HL-60/S4 treated with retinoic acid at 250 ng/mL for 4 days and 3 days (cell line): ENCODE results near the gene HOXD1.

ENCODE experiments used
- in situ Hi-C: fragments of 300-500 bp; cut with MboI; formaldehyde crosslinking; loops from 2 replicates; pipeline ENCODE4 v1.7.0; 2022; ENCODE audit warnings: low sequenced_read_pairs

The HOXD1 gene

DNA sequence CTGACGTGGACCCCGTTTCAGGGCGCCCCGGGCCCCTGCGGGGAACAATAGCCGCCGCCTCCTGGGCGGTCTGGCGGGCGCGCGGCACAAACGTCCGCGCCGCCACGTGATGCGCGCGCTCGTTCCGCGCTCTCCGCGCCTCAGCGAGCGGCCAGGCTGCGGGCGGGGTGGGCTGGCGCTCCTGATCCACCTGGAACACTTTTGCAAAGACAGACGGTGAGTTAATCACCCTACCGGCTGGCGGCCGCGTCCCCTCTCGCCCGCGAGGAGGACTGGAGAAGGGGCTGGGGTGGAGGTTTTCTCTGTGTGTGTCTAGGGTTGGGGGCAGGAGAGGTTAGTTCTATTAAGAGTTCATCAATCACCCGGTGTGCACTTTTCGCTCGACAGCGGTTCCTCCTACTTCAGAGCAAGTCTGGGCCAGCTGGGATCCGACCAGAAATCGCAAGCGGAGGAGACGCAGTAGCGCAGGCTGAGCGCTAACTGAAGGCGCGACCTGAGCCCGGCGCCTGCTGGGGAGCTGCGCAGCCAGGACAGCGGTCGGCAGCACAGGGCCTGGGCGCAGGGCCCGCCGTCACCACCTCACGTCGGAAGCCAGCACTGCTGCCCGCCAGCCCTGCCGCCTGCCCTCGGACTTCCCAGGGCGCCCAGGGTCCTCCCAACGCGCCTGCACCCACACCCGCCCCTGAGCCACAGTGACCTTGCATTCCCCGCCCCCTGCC lies 10.3 kb upstream of the HOXD1 start:
- in situ Hi-C loops = no loop called here

DNA sequence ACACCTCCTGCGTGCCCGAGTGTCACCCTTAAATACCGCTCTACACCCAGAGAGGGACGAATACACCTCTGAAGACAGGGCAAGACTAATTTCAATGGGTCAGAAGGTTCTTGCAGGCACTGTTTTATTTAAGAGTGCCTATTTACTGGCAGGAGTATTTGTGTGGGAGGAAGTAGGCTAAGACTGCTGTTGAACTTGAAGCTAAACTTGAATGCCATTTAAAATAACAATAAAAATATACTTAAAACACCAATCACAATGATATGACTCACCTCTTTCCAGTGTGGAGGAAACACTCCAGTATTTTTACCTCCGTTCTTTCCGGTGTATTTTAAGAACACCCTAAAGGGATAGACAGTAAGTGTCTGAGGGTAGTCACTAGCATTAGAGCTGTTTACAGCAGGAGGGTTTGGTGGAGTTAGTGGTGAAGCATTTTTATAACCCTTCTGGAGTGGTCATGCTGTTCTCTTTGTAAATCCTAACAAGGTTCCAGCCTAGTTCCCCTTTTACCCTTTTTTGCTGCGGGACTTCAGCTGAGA lies 9.6 kb upstream of the HOXD1 start:
- in situ Hi-C loops = no loop called here

DNA sequence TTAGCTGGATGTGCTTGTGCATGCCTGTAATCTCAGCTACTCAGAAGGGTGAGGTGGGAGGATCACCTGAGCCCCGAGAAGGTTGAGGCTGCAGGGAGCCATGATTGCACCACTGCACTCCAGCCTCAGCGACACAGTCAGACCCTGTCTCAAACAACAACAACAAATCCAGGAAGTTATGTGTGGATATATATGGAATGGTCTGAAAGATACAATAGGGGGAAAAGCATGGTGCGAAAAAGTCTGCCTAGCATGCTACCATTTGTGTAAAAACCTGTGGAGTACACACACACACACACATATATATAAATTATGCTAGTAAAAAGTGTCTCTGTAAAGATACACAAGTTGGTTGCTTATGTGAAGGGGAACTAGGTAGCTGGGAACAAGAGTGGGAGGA lies 6.9 kb upstream of the HOXD1 start:
- in situ Hi-C loops = no loop called here

DNA sequence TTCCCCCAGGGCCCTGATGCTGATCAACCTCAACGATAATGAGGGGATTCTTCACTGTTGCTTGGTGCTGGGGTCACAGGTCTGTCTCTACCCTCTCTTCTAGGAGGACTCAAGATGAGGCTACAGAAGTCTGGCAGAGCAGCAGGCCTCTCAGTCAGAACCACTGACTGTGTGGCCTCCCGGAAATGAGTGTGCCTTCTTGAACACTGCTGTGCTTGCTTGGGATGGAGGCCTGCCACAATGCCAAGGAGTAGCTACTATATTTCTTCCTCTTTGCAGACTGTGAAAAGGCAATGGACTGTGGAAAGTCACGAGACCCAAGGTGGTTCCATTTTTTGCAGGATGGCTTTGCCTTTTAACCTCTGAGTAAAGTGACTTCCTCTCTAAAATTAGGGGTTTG lies 5.8 kb upstream of the HOXD1 start:
- in situ Hi-C loops = no loop called here

DNA sequence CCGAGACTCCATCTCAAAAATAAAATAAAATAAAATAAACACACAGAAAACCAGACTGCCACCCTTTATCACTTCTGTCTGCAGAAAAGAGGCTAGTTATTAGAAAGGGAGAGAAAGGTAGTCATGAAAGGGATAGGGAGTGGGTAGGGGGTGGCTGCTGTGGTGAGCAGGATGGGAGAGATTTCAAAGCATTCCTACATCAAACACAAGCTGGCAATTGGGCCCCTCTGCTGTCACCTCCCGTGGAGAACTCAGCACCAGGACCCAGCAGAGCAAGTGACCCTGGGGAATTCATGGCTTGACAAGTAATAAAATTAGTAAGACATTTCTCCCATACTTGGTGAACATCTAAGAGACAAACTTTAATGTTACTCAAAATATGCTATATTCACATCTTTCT lies 3.7 kb upstream of the HOXD1 start:
- in situ Hi-C loops = no loop called here

DNA sequence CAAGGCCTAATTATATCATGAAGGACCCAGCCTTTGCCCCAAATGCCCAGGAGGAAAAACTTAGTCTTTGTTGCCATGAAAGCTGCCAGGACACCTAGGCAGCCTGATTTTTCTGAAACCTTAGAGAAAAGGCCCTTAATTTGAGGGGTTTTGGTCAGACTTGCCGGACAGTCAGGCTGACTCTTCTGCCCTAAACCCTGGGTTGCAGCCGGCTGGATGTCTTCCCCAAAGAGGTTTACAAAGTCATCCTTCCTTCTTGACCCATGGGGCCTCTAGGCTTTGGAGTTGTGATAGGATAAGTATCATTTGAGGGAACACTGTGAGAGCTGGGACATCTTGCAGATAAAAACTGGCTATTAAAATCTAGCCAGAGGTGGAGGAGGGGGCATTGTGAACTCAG lies 2.4 kb upstream of the HOXD1 start:
- in situ Hi-C loops = no loop called here

DNA sequence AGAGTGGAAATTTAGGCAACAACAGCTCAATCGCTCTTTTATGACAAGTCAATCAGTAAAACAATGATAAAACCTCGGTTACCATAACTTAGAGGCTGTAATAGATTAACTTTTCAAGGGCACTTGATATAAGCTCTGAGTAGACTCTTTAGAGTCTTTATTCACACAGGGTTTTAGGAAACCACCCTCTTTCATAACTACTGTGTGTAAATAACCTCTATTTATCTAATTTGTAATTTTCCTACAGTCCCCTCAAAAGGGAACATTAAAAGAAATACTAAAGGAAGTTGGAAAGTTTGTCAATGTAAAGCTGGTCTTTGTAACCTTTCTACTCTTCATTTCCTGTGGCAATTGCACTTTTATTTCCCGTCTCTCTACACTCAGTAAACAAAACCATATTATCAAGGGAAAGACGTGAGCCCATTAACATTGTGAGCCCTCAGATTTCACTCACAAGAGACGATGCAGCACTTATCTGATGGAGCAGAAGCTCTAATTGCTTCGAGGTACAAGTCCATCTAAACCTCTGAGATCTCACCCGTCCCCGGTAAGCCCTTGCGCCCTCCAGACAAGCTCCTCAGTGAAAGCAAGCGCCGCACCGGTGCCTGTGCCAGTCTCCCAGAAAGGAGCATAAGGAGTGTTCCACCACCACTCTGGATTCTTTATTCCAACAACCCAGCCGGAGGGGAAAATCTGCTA lies 1.1 kb upstream of the HOXD1 start:
- in situ Hi-C loops = no loop called here

DNA sequence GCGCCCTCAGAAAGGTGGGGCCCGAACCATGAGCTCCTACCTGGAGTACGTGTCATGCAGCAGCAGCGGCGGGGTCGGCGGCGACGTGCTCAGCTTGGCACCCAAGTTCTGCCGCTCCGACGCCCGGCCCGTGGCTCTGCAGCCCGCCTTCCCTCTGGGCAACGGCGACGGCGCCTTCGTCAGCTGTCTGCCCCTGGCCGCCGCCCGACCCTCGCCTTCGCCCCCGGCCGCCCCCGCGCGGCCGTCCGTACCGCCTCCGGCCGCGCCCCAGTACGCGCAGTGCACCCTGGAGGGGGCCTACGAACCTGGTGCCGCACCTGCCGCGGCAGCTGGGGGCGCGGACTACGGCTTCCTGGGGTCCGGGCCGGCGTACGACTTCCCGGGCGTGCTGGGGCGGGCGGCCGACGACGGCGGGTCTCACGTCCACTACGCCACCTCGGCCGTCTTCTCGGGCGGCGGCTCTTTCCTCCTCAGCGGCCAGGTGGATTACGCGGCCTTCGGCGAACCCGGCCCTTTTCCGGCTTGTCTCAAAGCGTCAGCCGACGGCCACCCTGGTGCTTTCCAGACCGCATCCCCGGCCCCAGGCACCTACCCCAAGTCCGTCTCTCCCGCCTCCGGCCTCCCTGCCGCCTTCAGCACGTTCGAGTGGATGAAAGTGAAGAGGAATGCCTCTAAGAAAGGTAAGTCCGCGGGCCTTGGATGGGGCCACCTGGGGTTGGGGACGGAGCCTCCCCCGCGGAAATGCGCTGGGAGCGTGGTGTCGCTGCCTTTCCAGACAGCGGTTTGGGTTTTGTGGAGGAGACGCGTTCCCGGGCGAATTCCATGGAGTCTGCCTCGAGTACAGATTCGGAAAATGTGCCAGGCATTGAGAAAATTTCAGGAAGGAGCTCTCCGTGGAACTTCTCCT lies 559 bp downstream of the HOXD1 start:
- in situ Hi-C loops = no loop called here

DNA sequence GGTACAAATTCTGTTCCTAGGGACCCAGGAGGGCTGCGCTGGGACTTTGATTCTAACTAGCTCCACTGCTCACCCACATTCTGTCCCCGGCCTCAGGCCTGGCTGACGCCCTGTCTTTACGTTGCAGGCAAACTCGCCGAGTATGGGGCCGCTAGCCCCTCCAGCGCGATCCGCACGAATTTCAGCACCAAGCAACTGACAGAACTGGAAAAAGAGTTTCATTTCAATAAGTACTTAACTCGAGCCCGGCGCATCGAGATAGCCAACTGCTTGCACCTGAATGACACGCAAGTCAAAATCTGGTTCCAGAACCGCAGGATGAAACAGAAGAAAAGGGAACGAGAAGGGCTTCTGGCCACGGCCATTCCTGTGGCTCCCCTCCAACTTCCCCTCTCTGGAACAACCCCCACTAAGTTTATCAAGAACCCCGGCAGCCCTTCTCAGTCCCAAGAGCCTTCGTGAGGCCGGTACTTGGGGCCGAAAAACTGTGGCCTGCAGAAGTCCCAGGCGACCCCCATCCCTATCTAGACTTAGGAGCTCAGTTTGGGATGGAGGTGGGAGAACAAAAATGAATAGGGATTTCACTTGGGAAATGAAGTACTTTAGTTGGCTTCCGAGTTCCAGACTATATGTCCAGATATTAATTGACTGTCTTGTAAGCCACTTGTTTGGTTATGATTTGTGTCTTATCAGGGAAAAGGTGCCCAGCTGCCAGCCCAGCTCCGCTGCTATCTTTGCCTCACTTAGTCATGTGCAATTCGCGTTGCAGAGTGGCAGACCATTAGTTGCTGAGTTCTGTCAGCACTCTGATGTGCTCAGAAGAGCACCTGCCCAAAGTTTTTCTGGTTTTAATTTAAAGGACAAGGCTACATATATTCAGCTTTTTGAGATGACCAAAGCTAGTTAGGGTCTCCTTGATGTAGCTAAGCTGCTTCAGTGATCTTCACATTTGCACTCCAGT lies 1.5 kb downstream of the HOXD1 start:
- in situ Hi-C loops = no loop called here

DNA sequence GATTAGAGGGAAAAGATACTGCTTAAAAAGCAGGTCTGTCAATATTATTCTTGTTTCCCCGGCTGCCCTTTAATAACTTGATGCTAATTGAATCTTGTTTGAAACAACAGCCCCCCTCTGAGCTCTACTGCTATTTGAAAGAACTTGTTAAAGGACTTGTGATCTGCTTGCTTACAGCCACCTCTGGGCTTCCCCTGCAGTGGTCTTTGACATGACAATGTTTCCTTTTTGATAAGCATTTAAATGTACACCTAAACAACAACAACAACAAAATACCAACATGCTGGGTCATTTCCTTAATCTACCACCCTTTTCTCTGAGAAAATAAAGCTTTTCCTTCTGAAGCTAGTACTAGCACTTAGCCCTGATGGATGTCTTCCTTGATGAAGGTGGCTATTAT lies 3.9 kb downstream of the HOXD1 start:
- in situ Hi-C loops = no loop called here

DNA sequence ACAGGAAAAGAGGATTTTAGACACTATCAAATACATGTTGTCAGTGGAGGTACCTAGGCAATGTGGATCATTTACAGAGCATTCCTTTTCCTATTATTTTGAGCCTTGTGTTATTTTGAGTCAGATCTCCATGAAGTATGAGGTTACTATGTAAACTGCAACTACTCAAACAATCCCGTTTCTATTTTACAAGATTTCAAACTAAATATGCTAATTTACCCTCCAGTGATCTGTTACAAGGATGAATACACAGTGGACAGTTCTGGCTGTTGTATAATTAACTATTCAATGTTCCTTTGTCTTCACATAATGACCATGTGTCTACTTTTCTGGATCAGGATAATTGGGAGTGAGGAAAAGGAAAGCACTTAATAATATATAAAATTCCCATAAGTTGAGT lies 4.6 kb downstream of the HOXD1 start:
- in situ Hi-C loops = no loop called here

DNA sequence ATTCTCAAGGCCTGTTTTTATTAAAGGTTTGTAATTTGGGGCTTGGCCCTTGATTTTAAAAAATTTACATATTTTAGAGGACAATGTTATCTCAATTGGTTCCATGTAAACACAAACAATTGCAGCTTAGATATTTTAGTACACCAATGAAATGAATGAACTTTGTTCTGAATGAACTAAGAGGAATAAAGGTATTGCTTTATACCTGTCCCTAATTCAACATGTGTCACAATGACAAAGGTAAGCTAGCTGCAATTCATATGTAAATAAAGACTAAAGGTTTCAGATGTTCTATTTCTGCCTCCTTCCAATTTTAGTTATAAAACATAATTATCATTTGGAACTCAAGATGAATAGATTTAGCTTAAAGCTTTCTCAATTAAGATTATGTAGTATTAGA lies 11.4 kb downstream of the HOXD1 start:
- in situ Hi-C loops = no loop called here

DNA sequence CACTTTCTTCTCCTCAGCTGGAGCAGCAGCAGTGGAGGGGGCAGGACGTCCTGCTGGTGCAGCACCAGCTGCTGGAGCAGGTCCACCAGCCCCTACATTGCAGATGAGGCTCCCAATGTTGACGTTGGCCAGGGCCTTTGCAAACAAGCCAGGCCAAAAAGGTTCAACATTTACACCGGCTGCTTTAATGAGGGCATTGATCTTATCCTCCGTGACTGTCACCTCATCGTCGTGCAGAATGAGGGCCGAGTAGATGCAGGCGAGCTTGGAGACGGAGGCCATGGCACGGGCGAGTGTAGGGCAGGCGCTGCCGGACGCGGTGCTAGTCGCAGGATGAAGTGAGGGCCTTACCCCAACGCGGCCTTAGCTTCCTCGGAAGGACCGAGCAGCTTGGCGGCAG lies 12.5 kb downstream of the HOXD1 start:
- in situ Hi-C loops = no loop called here

DNA sequence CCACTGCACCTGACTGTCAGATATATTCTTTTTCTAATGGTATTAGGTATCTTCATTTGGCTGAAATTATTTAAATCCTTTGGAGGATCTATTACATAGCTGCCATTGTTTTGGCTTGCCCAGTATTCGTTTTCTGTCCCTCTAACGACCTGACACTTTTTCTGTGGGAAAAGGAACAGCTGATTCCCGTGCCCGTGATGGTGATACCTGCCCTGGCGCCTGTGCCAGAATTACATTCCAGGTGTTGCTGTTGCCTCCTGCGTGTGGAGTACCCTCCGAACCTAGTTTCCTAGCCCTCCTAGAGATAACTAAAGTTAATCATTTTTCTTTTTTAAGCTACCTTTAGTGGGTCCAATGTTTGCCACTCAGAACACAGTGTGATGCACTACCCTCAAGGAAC lies 14.0 kb downstream of the HOXD1 start:
- in situ Hi-C loops = no loop called here

DNA sequence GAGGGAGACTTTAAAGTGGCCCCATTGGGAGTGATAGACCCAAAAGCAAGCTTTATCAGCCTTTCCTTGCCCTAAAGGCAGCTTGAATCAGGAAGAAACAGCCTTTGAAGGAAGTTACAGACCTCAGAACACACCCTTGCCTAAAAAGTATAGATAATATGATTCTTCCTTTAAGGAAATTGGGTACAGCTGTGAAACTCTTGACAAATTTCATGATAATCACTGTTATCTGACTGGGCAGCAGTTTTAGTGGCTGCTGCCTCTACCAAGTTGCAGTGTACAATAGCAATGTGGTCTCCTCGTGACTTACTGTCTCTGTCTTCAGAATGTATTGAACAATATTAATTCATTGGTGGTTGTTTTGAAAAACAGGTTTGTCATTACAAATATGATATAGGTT lies 16.7 kb downstream of the HOXD1 start:
- in situ Hi-C loops = no loop called here

DNA sequence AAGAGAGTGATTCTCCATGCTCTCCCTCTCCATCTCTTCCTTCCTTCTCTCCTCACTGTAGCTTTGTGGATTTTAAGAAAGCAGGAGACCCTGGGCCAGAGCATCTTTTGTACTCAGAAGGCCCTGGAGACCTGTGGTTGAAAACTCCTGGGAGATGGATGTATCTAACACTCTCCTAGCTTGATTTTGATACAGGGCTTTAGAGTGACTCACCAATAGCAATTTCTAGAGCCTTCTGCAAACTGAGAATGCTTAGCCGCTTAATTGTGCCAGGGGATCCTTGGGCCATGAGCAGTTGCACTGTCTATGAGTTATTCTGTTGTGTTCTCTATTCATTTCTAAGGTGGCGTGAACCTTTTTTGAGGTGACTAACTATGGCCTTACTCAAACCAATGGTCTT lies 17.7 kb downstream of the HOXD1 start:
- in situ Hi-C loops = no loop called here

DNA sequence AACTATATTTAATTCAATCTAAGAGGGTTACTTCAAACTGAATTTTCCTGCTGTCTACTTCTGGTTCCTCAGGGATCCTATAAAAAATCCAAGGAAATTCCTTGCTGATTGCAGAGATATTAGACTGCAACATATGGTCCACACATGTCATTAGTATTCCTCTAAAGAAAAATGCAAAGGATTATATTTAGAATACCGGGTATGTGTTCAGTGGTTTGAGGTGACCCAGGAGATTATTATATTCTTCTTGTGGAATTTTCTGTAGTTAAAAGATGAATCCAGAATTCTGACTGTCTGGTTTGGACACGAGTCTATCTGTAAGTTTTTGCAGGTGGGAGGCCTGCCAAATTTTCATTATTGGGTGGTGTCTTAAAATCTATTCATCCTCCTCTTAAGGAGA lies 18.2 kb downstream of the HOXD1 start:
- in situ Hi-C loops = no loop called here

DNA sequence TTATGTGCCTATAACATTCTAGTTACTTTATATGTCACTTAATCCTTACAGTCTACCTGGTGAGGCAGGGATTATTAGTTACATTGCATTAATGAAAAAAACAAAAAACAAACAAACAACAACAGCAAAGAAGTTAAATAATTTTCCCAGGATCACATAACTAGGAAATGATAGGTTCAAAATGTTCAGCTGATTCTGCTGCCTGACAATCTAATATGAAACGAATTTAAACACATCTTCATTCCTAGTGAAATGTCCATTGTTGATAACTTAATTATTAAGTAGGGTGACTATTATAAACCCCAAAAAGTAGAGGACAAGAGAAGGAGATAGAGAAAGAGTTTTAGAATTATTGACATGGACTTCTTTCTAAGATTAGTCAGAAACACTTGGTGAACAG lies 22.6 kb downstream of the HOXD1 start:
- in situ Hi-C loops = no loop called here

DNA sequence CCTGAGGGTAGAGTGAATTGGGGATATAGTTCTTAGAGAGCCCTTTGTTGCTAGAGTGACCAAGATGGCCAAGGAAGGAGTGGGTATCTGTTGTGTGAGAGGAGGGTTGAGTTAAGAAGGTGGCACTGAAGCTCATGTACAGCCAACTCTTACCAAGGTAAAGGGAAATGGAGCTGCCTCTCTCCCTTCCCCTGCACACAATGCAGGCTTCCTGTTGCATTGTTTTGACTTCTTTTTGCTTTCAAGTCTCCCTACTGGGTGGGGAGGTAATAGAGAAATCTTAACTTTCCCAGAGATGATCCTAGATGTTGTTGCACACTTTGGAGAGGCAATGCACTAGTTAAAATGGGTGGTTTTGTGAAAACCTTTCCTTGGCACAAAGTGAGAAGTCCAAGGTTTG lies 23.8 kb downstream of the HOXD1 start:
- in situ Hi-C loops = no loop called here

DNA sequence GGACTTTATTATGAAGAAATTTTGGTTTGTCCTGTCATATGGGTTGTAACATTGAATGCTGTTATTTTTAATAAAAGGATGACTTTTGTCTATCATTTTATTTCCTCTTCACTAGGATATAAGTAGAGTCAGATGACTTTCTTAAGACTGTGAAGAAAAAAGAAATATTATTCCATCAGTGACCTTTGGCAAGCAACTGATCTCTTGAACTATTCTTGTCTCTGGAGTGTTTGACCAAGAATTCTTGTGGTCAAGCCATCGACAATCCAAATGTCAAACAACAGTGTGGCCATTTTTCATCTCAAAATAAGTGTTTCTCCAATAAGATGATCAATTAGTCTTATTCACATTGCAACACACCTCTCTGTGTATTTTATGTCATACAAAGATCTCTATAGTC lies 24.9 kb downstream of the HOXD1 start:
- in situ Hi-C loops = no loop called here
